Activated CD8-positive, alpha-beta memory T cell treated with anti-CD3 and anti-CD28 coated beads, Interleukin-2, amount 50 U/mL, for 24 hours (primary cell): ENCODE results near the gene SENP3.
"Not testable (repeated sequence)": the region's sequence is repeated elsewhere in the genome, so short reads cannot be mapped to it uniquely, and the experiment has no call there.

Experiments used
- DNase-seq: peaks from one replicate; pipeline ENCODE4 v3.0.0-alpha.2; 2020; ENCODE audit errors: extremely low read depth

SENP3 gene

GRCh38 chr17:7597561-7597960 lies 35.8 kb downstream of the SENP3 start:
- DNase-seq = not testable (repeated sequence)

- DNase-seq = no peak
Observed at GRCh38 chr17:7606280-7606679, 44.6 kb downstream of the SENP3 start.

GRCh38 chr17:7610641-7611040 lies 48.9 kb downstream of the SENP3 start:
- no peak for DNase-seq

GRCh38 chr17:7611635-7612293 lies 50.0 kb downstream of the SENP3 start:
- DNase-seq = no peak

GRCh38 chr17:7612294-7612640 lies 50.5 kb downstream of the SENP3 start:
- DNase-seq = no peak

GRCh38 chr17:7613769-7614424 lies 52.2 kb downstream of the SENP3 start:
- no peak for DNase-seq

GRCh38 chr17:7614425-7615264 lies 52.9 kb downstream of the SENP3 start, which contains the start of gene FXR2:
Gene FXR2 (minus strand): TSS chr17:7614897. CDS start chr17:7614532, 365 bp downstream.
- peak; percentile 99 for DNase-seq

- DNase-seq = no peak
Observed at GRCh38 chr17:7615265-7615747, 53.6 kb downstream of the SENP3 start.

- no peak for DNase-seq
Observed at GRCh38 chr17:7618608-7619007, 56.9 kb downstream of the SENP3 start.

GRCh38 chr17:7620835-7621234 lies 59.1 kb downstream of the SENP3 start:
- no peak for DNase-seq
